ENCODE measurements around the gene DUSP1. TPM values are rescaled to one million over a fixed set of nuclear protein-coding genes. Genes with fewer than 3 reads are reported as not detected.
A peak's percentile ranks its signal among the peaks of the same experiment; 100 is the strongest.

Gene DUSP1
- total and polyA plus RNA-seq, 2 of the 13 experiments (the other 11 are each of a cell fraction or from before 2014, with no cell fraction given), result 27.1 to 55.5 TPM

GRCh38 chr5:172764861-172765765 is 5.9 kb downstream of the DUSP1 start (continued):
- peak; percentile 61; the same call in 1 of the 2 replicates for TF ChIP-seq THAP11 (CRISPR knock-in tag; IDR thresholded peaks at IDR 0.05)
- TF ChIP-seq, protein P1, sequence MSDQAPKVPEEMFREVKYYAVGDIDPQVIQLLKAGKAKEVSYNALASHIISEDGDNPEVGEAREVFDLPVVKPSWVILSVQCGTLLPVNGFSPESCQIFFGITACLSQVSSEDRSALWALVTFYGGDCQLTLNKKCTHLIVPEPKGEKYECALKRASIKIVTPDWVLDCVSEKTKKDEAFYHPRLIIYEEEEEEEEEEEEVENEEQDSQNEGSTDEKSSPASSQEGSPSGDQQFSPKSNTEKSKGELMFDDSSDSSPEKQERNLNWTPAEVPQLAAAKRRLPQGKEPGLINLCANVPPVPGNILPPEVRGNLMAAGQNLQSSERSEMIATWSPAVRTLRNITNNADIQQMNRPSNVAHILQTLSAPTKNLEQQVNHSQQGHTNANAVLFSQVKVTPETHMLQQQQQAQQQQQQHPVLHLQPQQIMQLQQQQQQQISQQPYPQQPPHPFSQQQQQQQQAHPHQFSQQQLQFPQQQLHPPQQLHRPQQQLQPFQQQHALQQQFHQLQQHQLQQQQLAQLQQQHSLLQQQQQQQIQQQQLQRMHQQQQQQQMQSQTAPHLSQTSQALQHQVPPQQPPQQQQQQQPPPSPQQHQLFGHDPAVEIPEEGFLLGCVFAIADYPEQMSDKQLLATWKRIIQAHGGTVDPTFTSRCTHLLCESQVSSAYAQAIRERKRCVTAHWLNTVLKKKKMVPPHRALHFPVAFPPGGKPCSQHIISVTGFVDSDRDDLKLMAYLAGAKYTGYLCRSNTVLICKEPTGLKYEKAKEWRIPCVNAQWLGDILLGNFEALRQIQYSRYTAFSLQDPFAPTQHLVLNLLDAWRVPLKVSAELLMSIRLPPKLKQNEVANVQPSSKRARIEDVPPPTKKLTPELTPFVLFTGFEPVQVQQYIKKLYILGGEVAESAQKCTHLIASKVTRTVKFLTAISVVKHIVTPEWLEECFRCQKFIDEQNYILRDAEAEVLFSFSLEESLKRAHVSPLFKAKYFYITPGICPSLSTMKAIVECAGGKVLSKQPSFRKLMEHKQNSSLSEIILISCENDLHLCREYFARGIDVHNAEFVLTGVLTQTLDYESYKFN (CRISPR knock-in tag; conservative IDR thresholded peaks at IDR 0.05), result peak; percentile 79
- peak; percentile 10 for TF ChIP-seq STAG1 (CRISPR knock-in tag; IDR thresholded peaks at IDR 0.05)
- peak; percentile 77 for TF ChIP-seq RXRB (CRISPR knock-in tag; IDR thresholded peaks at IDR 0.05; ENCODE audit: borderline replicate concordance)
- TF ChIP-seq HMG20A (CRISPR knock-in tag; IDR thresholded peaks at IDR 0.05; ENCODE audit: borderline replicate concordance), result peak; percentile 17; the same call in 1 of the 2 replicates
- TF ChIP-seq ASH2L (IDR thresholded peaks at IDR 0.05; ENCODE audit: insufficient read length, low read depth, low read length), result peak; percentile 73
- peak; percentile 27; the same call in 1 of the 2 replicates for TF ChIP-seq MYC (CRISPR knock-in tag; IDR thresholded peaks at IDR 0.05; ENCODE audit: borderline replicate concordance)
- peak; percentile 62; the same call in 1 of the 2 replicates for TF ChIP-seq NCOR1 (IDR thresholded peaks at IDR 0.05; ENCODE audit: borderline replicate concordance, low read length)
- no peak for TF ChIP-seq HES4 (CRISPR knock-in tag; IDR thresholded peaks at IDR 0.05; ENCODE audit: borderline replicate concordance)
- no peak for TF ChIP-seq NR3C1 (CRISPR knock-in tag; IDR thresholded peaks at IDR 0.05)
- no peak for TF ChIP-seq SMAD1 (CRISPR knock-in tag; IDR thresholded peaks at IDR 0.05; ENCODE audit: borderline replicate concordance, low read depth)
- no peak for TF ChIP-seq ZNF615 (CRISPR knock-in tag; IDR thresholded peaks at IDR 0.05; ENCODE audit: borderline replicate concordance)
- 0 out of 2 replicates have a peak, but pooled peaks have one; percentile 22 for TF ChIP-seq BCL6 (CRISPR knock-in tag; IDR thresholded peaks at IDR 0.05)
- TF ChIP-seq, protein P2, sequence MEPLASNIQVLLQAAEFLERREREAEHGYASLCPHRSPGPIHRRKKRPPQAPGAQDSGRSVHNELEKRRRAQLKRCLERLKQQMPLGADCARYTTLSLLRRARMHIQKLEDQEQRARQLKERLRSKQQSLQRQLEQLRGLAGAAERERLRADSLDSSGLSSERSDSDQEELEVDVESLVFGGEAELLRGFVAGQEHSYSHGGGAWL (CRISPR knock-in tag; IDR thresholded peaks at IDR 0.05), result no peak
- 0 out of 2 replicates have a peak, but pooled peaks have one; percentile 56 for TF ChIP-seq TEF (CRISPR knock-in tag; IDR thresholded peaks at IDR 0.05)
- TF ChIP-seq MAZ (IDR thresholded peaks at IDR 0.05; ENCODE audit: borderline replicate concordance, low read depth, low read length), result peak; percentile 51
- peak; percentile 43; the same call in 1 of the 2 replicates for TF ChIP-seq MAZ (CRISPR knock-in tag; IDR thresholded peaks at IDR 0.05; ENCODE audit: low read depth)
- TF ChIP-seq NFAT5 (CRISPR knock-in tag; IDR thresholded peaks at IDR 0.05), result no peak
